SK-N-DZ (cell line): ENCODE results near the gene TAS1R3.

ENCODE experiments used
- DNase-seq: peaks from one replicate; pipeline ENCODE4 v3.0.0-alpha.2; 2015; ENCODE audit warnings: low spot score

The TAS1R3 gene

DNA sequence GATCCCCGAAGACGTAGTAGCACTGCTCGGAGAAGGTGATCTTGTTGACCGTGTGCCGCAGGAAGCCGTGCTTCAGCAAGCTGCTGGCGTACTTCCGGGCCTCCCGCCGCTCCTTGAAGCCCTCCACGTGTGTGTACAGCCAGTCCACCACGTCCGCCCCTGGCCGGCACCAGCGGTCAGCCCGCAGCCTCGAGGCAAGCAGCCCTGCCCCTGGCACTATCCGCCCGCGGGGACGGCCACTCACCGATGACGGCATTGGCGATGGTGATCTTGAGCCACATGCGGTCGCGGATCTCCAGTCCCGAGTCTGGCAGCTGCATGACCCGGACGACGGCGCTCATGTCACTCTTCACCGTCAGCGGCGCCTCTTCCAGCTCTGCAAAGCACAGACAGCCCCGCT is 7.2 kb downstream of the TAS1R3 start:
- no peak for DNase-seq

DNA sequence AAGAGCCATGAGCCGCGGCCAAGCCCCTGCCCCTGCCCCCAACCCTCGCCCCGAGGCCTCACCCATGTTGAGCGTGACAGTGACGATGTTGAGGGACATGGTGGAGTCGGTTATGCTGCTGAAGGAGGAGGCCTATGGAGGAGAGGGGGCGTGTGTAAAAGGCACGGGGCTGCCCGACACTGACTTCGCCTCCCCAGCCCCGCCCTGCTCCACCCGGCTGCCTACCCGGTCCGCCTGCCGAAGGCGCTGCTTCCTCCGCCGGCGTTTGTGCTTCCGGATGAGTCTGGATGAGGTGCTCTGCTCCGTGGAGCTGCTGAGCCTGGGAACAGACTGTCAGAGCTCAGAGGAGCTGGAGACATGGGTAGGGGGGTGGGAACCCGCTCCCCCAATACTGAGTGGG is 9.1 kb downstream of the TAS1R3 start:
- DNase-seq: no peak

DNA sequence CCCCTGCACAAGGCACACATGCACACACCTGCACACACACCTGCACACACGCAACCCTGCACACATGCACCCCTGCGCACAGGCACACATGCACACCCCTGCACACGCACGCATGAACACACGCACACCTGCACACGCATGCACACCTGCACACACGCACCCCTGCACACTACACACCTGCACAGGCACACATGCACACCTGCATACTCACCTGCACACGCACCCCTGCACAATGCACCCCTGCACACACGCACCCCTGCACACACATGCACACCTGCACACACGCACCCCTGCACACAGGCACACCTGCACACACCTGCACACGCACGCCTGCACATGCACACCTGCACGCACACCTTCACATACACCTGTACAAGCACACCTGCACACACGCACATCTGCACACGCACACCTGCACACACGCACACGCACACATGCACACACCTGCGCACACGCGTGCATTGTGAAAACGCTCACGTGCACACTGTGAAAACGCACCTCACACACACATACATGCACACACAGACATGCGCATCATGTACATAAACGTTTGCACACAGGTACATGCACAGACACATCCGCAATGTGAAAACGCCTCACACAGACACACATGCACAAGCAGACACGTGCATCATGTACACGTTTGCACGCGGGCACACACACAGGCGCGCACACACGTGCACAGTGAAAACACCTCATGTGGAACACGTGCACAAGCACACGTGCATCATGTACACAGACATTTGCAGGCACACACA is 9.9 kb downstream of the TAS1R3 start:
- no peak for DNase-seq

DNA sequence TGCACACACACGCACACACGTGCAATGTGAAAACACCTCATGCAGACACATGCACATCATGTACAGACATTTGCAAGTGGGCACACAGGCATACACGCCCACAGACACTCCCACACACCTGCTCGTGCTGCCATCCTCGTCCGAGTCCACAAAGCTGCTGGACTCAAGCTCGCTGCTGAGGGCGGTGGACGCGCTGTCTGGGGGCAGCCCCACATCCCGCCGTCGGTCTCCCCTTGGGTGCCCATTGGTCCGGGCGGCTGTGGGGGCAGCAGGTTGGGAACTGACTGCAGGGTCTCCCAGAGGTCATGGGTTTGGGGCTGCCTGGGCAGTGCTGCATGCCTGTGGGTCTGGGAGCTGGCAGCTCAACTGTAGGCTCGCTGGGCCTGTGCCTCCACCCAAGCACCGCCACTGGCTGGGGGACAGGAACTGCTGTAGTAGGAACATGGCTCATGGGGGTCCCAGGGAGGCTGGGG is 10.5 kb downstream of the TAS1R3 start:
- no peak for DNase-seq

DNA sequence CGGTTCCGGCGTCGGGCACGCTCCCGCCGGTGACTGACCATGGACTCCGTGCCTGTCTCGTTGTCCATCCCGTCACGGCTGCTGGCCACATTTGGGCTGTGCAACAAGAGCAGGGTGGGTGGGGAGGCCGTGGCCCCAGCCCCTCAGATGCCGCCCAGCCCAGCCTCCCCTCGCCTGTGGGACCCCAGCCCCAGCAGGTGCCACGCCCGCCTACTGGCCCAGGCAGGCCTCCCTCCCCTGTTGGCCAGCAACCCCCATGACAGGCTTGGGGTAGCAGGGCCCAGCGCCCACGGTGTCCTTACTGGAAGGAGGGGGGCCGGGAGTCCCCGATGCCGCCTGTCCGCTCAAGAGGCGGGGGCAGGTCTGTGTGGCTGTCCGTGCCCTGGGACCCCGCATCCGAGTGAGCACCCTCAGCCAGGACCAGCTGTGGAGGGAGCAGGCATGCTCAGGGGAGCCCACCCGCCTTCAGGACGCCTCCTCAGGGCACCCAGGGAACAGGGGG is 11.0 kb downstream of the TAS1R3 start:
- DNase-seq: no peak

DNA sequence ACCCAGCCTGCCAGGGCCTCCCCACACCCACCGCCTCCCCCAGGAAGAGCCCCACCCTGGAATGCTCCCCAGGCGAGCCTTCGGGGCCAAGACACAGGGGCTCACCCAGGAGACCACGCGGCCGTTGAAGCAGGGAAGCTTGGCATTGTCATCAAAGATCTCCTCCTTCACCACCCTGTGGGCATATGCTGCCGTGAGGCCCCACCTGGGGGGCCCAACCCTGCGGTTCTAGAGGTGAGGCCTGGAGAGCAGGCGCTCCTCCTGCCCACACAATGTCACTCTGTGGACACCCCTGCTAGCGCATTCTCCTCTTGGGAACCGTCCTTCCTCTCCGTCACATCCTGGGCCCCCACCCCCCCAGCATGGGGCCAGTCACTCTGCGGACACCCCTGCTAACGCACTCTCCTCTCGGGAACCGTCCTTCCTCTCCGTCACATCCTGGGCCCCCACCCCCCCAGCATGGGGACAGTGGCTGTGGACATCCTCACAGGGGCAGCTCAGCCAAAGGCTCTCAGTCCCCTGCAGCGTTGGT is 11.6 kb downstream of the TAS1R3 start:
- no peak for DNase-seq

DNA sequence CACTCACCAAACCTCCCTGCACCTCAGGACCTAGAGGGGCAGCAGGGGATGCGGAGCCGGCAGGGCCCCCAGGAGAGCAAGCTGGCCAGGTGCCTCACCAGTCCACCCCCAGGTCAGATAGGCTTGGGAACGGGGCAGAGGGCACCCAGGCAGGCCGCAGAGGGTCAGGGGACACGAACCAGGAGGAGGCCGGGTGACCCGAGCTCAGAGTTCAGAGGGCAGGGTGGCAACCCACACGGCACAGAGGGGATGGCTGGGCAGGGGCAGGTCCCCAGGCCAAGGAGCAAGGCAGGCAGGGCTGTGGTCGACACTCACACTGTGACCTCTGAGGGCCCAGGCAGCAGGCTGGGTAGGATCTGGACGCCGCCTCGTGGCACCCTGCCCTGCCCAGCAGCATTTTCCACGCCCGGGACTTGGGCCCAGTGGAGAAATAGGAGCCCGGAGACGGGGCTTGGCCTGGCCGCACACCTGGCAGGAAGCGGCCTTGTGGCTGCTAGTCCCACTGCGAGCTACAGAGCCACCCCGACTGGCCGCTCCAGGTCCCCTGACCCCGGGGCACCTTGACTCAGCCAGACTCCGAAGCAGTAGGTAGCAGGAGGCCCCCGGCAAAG is 12.8 kb downstream of the TAS1R3 start:
- no peak for DNase-seq

DNA sequence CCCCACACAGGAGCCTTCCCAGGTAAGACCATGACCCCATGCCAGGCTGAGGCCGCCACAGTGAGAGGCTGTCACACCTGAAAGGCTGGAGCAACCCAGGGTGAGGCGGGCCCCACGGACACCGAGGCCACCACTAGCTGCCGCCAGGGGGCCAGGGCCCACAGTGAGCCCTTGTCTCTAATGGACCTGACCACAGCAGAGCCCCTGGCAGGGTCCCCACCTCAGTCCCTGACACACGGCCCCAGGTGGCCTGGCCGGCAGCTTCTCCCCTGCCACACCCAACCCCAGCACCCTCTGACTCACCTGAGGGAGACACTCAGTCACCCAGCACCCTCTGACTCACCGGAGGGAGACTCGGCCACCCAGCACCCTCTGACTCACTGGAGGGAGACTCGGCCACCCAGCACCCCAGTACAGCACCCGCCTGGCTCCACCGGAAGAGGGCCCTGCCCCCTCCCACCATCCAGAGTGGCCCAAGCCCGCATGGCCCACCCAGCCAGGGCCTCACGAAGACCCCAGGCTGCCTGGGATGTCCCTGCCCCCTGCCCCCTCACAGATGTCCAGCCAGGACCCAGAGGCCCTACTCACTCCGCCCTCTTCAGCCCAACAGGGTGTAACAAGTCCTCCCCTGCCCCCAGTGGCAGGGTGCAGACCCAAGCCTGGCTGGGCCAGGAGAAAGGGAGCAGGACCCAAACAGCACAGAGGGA is 13.7 kb downstream of the TAS1R3 start:
- no peak for DNase-seq

DNA sequence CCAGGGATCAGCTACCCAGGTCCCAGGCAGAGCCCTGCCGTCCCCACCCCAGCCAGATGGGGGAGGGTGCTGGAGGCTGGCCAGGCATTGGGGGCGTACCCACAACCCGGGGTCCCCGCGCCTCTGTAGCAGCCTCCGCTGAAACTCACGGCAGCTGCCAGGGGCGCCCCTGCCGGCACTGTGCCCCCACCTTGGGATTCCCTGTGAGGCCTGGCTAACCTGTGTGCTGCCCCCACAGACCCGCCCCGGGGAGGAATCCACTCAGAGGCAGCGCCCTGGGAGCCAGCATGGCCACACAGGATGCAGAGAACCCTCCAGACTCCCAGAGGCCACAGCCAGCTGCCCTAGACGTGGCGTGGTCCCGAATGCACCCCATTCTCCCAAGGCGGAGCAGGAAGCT is 14.3 kb downstream of the TAS1R3 start:
- no peak for DNase-seq

DNA sequence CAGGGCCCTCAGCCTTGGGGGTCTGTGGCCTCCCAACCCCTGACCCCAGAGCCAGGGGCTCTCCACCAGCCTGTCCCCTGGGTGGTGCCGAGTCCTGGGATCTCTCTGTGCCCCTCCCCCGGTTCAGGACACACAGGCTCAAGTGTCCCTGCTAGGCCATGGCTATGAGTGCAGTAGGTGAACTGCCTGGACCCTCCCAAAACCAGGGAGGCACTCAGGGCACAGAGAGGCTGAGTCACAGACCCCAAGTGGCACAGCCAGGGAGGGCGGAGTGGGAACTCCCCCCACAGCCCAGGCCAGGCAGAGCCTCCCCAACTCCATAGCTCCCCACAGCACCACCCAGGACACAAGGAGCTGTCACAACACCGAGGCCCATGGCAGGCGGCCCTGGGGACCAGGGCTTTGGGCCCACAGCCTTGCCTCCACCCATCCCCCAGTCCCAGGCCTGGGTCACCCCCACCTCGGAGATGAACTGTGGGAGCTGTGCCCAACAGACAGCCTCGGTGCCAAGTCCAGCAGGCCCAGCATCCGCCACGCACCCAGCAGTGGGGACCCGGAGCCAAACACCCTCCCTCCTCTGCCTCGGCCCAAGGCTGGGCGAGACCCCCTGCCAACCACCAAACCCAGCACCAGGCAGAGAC is 14.9 kb downstream of the TAS1R3 start:
- no peak for DNase-seq

DNA sequence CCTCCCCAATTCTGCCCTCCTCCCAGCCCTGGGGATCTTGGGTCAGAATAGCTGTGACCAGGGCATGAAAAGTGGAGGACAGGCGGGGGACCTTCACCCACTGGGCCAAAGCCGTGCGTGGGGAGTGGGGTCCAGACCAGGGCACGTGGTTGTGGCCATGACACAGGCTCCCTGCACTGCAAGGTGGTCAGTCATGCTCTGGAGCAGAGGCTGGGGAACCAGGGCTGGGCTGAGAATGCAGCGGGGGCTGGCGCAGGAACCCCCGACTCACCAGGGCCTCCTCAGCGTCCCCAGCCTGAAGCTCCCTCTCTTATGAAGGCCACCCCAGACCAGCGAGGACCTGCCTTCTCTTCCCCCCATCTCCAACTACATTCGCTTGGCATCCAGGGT is 15.4 kb downstream of the TAS1R3 start:
- no peak for DNase-seq

DNA sequence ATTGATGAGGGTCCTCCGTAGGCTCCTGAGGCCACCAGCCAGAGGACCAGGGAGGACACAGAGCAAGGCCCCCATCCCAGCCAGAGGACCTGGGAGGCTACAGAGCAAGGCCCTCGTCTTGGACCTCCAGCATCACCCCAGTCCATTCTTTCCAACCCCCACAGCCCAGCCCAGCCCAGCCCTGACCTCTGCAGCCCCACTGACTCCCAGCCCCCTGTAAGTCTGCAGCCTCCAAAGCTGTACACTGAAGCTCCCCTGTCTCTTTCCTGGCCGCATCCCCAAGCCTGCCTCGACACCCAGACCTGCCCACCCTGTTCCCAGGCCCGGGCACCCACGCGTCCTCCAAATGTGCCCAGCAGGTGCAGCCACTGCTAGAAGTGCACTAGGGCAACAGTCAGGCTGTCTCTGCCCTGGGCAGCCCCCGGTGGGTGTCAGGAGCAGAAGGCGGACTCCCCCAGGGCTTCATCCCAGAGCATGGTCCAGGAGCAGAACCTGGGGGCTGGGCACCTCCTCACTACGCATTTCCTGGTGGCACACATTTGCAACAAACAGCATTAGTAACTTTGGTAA is 16.0 kb downstream of the TAS1R3 start:
- DNase-seq: no peak

DNA sequence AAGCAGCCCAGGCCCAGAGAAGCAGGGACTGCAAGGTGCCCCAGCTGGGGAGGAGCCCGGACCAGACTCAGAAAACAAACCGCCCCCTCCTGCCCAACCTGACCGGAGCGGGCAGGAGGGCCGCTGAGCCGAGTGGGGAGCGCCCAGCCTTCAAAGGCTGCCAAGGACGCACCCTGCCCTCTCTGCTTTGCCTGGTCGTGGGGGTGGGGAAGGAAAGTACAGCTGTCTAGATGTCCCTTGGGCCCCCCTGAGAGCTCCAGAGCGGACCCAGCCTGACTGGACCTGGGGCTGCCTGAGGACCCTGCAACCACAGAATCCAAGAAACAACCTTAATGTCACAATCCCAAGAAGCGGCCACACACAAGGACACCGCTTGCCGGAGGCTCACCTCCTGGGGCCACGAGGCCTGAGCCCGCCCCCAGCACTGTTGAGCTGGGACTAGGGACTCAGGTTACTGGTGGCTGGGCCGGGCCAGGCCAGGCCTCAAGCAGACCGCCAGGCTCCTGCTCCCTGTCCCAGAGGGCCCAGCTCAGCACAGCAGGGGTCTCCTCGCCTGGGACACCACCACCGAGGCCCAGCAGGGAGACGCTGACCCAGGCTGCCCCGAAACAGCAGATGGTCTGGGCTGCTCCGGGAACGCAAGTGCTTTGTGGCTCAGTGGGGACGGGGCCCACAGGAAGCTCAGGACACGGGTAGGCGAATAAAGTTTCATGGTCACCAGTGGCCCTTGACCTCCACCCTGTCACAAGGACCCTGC is 16.8 kb downstream of the TAS1R3 start:
- no peak for DNase-seq

DNA sequence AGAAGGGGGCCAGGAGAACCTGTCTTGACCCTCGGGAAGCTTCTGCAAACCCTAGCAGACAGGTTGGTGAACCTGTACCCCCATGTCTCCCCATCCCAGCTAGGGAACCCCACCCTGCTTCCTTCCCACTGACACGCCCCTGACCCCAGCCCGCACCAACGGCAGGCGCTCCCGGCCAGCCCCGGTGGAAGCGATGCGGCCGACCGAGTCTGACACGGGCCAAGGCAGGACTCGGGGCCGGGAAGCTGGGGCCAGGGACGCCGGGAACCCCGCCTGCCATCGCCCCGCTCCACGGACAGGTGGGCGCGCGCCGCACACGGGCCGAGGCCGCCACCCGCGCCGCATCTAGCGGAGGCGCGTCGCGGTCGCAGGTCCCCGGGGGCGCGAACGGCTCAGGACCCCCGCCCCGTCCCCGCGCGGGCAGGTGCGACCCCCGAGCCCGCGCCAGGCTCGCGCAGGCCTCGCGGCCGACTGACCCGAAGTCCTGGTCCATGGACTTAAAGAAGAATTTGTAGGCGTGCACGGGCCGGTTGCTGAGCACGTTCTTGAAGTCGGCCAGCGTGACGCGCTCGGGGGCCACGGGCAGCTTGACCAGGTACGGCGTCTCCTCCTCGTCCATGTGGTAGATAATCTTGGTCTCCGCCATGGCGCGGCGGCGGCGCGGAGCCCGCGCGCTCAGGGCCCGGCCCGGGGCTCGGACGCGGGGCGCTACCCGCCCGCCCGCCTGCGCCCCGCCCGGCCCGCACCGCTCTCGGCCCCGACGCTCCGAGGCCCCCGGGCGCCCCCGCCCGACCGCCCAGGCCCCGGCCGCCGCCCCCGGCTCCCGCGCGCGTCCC is 17.6 kb downstream of the TAS1R3 start:
- no peak for DNase-seq

DNA sequence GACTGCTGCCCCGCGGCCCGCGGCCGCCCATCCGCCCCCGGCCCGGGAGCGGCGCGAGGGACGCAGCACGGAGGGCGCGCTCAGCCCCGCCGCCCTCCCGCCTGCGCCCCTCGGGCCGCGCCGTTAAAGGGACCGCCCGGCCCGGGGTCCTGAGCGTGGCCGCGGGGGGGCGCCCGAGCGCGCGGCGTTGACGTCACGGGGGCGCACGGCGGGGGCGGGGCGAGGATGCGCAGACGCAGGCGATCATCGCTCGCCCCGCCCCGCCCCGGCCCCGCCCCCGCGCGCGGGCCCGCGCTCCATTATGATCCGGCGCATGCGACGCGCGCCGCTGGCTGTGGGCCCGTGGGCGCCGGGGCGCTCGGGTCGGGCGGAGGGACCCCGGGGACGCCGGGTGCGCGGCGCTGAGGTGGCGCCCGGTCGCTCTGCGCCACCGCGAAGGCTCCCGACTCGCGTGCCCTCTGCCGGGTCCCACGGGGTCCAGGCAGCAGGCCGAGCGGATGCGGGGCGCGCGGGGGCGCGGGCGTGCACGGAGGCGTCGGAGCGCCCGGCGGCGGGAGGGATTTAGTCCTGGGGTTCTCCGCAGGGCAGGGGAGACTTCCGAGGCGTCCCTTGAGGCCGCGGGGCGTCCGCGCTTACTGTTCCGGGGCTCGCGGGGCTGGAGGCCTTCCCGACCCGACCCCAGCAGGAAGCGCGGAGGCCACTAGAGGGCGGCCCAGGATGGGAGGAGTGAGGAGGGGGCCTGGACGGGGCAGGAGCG is 18.4 kb downstream of the TAS1R3 start, which contains the start of gene DVL1:
Gene DVL1, minus strand, starts transcription at position 163 of the 757 bp plus-strand sequence. CDS start 353 bp downstream, outside the sequence.
- peak; percentile 67 for DNase-seq

DNA sequence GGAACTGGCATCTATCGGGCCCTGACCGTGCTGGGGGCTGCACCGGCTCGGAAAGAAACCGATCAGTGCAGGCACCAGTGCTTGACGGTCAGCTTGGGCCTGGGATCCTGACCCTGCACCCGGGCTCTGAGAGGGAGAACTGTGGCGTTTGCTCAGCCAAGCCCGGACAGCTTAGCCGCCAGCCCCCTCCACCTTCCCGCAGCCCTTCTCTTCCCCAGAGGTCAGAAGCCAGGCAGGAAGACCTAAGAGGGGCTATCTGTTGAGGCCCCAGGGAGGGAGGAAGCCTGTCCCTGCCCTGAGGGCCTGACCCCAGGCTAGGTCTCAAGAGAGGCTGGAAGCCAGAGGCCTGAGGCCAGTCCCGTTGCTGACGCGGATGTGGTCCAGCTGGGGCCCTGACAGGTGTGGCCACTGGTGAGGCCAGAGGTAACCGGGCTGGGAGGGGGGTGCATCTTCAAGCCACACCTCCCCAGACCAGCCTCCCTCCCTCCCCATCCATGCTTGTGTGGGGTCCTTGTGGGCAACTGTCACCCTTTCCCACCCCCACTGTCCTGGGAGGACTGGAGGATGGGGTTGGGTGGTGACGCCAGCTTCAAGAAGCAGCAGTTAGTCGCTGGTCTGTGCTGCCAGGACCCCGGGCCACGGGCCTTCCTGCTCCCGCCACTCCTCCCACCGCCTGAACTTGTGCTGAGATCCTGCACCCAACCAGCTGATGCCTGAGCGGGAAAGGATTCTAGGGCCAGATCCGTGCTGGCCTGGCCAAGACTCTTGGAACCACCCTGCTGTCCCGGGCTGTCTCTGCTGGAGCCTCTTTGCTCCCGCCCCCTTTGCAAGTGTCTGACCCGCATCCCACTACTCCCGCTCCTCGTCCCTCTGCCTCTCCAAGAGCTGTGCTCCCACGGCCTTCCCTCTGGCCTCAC is 20.7 kb downstream of the TAS1R3 start:
- no peak for DNase-seq

DNA sequence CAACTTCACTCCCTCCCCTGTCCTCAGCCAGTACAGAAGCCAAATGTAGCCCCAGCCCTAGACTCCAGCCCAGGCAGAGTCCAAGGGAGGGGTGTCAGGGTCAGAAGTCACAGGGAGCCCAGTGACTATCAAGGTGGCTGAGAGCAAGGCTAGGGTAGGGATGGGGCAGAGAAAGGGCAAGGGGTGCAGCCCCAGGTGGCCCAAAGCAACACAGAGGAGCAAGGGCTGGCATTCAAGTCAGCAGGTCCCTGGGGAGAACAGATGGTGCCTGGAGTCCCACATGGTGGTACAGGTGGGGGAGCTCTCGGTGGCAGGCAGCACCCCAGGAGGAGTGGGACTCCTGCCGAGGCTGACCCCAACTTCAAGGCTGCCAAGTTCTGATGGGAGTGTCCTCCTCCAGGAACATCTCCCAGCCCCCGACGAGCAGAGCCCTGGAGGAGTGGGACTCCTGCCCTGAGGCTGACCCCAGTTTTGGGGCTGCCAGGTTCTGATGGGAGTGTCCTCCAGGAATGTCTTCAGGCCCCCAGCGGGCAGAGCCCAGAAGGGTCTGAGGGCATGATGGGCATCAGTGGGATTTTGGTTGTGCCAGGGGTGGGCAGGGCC is 21.8 kb downstream of the TAS1R3 start:
- DNase-seq: no peak
